A549 (cell line): ENCODE results near the gene ARL11. TPM values are rescaled to one million over a fixed set of nuclear protein-coding genes. Genes with fewer than 3 reads are reported as not detected.

ENCODE experiments used
- ATAC-seq, 2 experiments: fragments of 200-7000 bp in 1 of 2; fragments of >200 bp in 1 of 2; cut with Nextera tagmentation in 1 of 2; cut with Tn5 transposase in 1 of 2; 3 replicates each; pipeline versions ENCODE4 v1.8.0 to v1.9.1; 2018 to 2020; ENCODE audit warnings: mild to moderate bottlenecking in 1 of 2, moderate library complexity in 1 of 2
- CTCF ChIA-PET: fragments of 300-600 bp; sonication (Branson Sonifier 250); formaldehyde crosslinking; extraction: SDS; loops from one replicate; lab custom pipeline; 2021; ENCODE audit warnings: antibody characterized with exemption, inconsistent platforms; lab: Yijun Ruan, JAX
- POLR2A ChIA-PET: fragments of 350-600 bp; formaldehyde crosslinking; extraction: SDS; loops from one replicate; lab custom pipeline; 2021; ENCODE audit warnings: antibody characterized with exemption, inconsistent platforms; lab: Yijun Ruan, JAX
- DNase-seq, 2 experiments: peaks; one replicate each; pipeline versions ENCODE4 v3.0.0 to v3.0.0-alpha.2; 2011 to 2016; ENCODE audit warnings: low read depth in 1 of 2, low spot score in 1 of 2
- FAIRE-seq: peaks from 2 replicates; lab custom pipeline; 2011; peaks lifted over from hg19 to GRCh38; lab: Jason Lieb, UNC
- H3K27ac ChIP-seq, 2 experiments: fragments of >200 bp; sonication (Bioruptor Twin); formaldehyde crosslinking; 3 replicates each; pipeline ENCODE4 v1.5.1; 2016 to 2017
- H3K4me1 ChIP-seq: fragments of >200 bp; sonication (Bioruptor Twin); formaldehyde crosslinking; 3 replicates; pipeline ENCODE4 v1.6.1; 2016
- H3K4me2 ChIP-seq: fragments of >200 bp; sonication (Bioruptor Twin); formaldehyde crosslinking; 3 replicates; pipeline ENCODE4 v1.6.1; 2016
- H3K4me3 ChIP-seq: fragments of >200 bp; sonication (Bioruptor Twin); formaldehyde crosslinking; 3 replicates; pipeline ENCODE4 v1.5.1; 2016
- H3K9me3 ChIP-seq: fragments of >200 bp; sonication (Bioruptor Twin); formaldehyde crosslinking; 3 replicates; pipeline ENCODE4 v1.6.1; 2016
- CBX8 ChIP-seq: fragments of 200-600 bp; sonication (generic); IDR thresholded peaks from 2 replicates; pipeline ENCODE4 v1.6.1; 2016
- CHD4 ChIP-seq: fragments of 200-600 bp; sonication (generic); IDR thresholded peaks from 2 replicates; pipeline ENCODE4 v1.6.1; 2016; ENCODE audit warnings: antibody characterized with exemption, mild to moderate bottlenecking, borderline replicate concordance
- EHF ChIP-seq: fragments of 250-450 bp; sonication (Bioruptor Pico); IDR thresholded peaks from 2 replicates; pipeline ENCODE4 v1.5.0; 2020; ENCODE audit warnings: mild to moderate bottlenecking
- EP300 ChIP-seq, 2 experiments: fragments of >200 bp; sonication (Bioruptor Twin); formaldehyde crosslinking; IDR thresholded peaks; 2 replicates in 1 of 2; 3 replicates in 1 of 2; pipeline ENCODE4 v1.6.1; 2016 to 2017
- ESRRA ChIP-seq: fragments of 150-350 bp; IDR thresholded peaks from 2 replicates; pipeline ENCODE4 v1.6.1; 2014; ENCODE audit warnings: mild to moderate bottlenecking, low read length, borderline replicate concordance
- FOSB ChIP-seq: fragments of 250-450 bp; sonication (Bioruptor Pico); IDR thresholded peaks from 2 replicates; pipeline ENCODE4 v1.5.0; 2020; ENCODE audit warnings: mild to moderate bottlenecking, moderate library complexity
- FOSL2 ChIP-seq, 2 experiments: fragments of 450-650 bp in 1 of 2; fragments of >200 bp in 1 of 2; sonication (Bioruptor Twin) in 1 of 2; formaldehyde crosslinking; IDR thresholded peaks; 2 replicates each; pipeline versions ENCODE4 v1.5.0 to v1.6.1; 2016 to 2020; ENCODE audit warnings: mild to moderate bottlenecking in 1 of 2, moderate library complexity in 1 of 2
- GATA3 ChIP-seq: IDR thresholded peaks from 2 replicates; pipeline ENCODE4 v1.6.1; 2012; ENCODE audit warnings: borderline replicate concordance
- HOXA7 ChIP-seq: fragments of 250-450 bp; sonication (Bioruptor Pico); IDR thresholded peaks from 2 replicates; pipeline ENCODE4 v1.5.0; 2020; ENCODE audit warnings: mild to moderate bottlenecking, moderate library complexity
- HOXB13 ChIP-seq: fragments of 250-450 bp; sonication (Bioruptor Pico); IDR thresholded peaks from 2 replicates; pipeline ENCODE4 v1.5.0; 2020; ENCODE audit warnings: low read depth, mild to moderate bottlenecking, moderate library complexity
- KDM1A ChIP-seq: fragments of 200-600 bp; sonication (generic); IDR thresholded peaks from 2 replicates; pipeline ENCODE4 v1.6.1; 2016; ENCODE audit warnings: low read depth, mild to moderate bottlenecking
- MAFK ChIP-seq: fragments of 450-650 bp; IDR thresholded peaks from 2 replicates; pipeline ENCODE4 v1.6.1; 2014; ENCODE audit not compliant: partially characterized antibody
- MAZ ChIP-seq: fragments of 150-350 bp; IDR thresholded peaks from 2 replicates; pipeline ENCODE4 v1.6.1; 2014; ENCODE audit warnings: antibody characterized with exemption, low read depth, low read length, borderline replicate concordance
- POLR2A ChIP-seq: IDR thresholded peaks from 2 replicates; pipeline ENCODE4 v1.6.1; 2012; ENCODE audit warnings: mild to moderate bottlenecking, low read length
- RAD21 ChIP-seq, 2 experiments: fragments of >200 bp in 1 of 2; sonication (Bioruptor Twin) in 1 of 2; formaldehyde crosslinking in 1 of 2; IDR thresholded peaks in 1 of 2; conservative IDR thresholded peaks in 1 of 2; 2 replicates in 1 of 2; 3 replicates in 1 of 2; pipeline ENCODE4 v1.6.1; 2012 to 2018; ENCODE audit warnings: inconsistent platforms in 1 of 2
- RARB ChIP-seq: fragments of 250-450 bp; sonication (Bioruptor Pico); IDR thresholded peaks from 2 replicates; pipeline ENCODE4 v1.8.0; 2021; ENCODE audit warnings: mild to moderate bottlenecking, moderate library complexity
- RFX5 ChIP-seq: fragments of 450-650 bp; IDR thresholded peaks from 2 replicates; pipeline ENCODE4 v1.7.1; 2014; ENCODE audit warnings: antibody characterized with exemption, mild to moderate bottlenecking, moderate library complexity
- SREBF2 ChIP-seq: fragments of 450-650 bp; IDR thresholded peaks from 2 replicates; pipeline ENCODE4 v1.6.1; 2014; ENCODE audit warnings: mild to moderate bottlenecking, moderate library complexity
- ZFP36 ChIP-seq: fragments of 450-650 bp; IDR thresholded peaks from 2 replicates; pipeline ENCODE4 v1.6.1; 2014; ENCODE audit warnings: borderline replicate concordance; ENCODE audit not compliant: partially characterized antibody
- WGBS: methylation state at CpG from one replicate; pipeline ENCODE4 v1.1.6; 2017; ENCODE audit errors: missing lambda C conversion rate; 5-methylcytosine and 5-hydroxymethylcytosine counted together
- polyA plus RNA-seq, 4 experiments: library from polyadenylated mRNA; depleted of rRNA in 3 of 4; stranded (reverse); fragments of >200 nt; fragmentation: RNase III in 1 of 4; extraction: RNeasy Plus Mini Kit Qiagen cat#74134 plus additional on column Dnase treatment in 1 of 4; gene quantifications; 2 replicates in 3 of 4; 3 replicates in 1 of 4; pipeline ENCODE4 v1.2.3, GENCODE V29; 2011 to 2017
- TF ChIP-seq, protein P1 (sequence below): fragments of 250-450 bp; sonication (Bioruptor Pico); IDR thresholded peaks from 2 replicates; pipeline ENCODE4 v1.5.0; 2021; ENCODE audit warnings: mild to moderate bottlenecking, moderate library complexity, borderline replicate concordance
- TF ChIP-seq, protein P2 (sequence below): fragments of >200 bp; sonication (Bioruptor Twin); formaldehyde crosslinking; IDR thresholded peaks from 3 replicates; pipeline ENCODE4 v1.6.1; 2016
- TF ChIP-seq, protein P3 (sequence below): fragments of 450-650 bp; IDR thresholded peaks from 2 replicates; pipeline ENCODE4 v1.6.1; 2014; ENCODE audit warnings: antibody characterized with exemption
- TF ChIP-seq, protein P4 (sequence below): fragments of >200 bp; sonication (Bioruptor Twin); formaldehyde crosslinking; IDR thresholded peaks from 2 replicates; pipeline ENCODE4 v1.6.1; 2016

ARL11 gene
- polyA plus RNA-seq, 2 of the 4 experiments (the other 2 are of a cell fraction): not detected

DNA sequence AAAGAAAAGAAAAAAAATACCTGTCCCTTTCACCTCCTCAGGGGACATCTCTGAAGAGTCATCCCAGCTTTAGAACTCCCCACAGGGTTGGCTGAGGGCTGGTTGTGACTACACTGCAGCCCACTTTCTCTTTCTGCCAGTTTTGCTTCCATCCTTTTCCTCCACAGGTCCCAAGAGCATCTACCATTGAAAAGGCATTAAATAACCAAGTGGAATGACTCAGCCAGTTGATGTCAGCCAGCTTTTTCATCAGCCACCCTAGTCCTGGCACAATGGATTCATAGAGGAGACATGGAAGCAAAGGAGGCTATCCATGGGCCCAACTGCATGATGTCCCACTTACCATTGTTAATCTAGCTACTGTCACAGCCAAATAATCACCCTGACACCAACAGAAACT, 33.7 kb upstream of the ARL11 start:
- Histone ChIP-seq H3K4me3 (no peak overlapping the region), H3K9me3 (no peaks in the 10 kb centered on the region), H3K27ac (no peak overlapping the region), H3K4me1 (no peaks in the 10 kb centered on the region), H3K4me2 (no peak overlapping the region)
- ChIA-PET POLR2A (no interaction called here), CTCF (interaction anchor here (0.8 kb wide), 1 partner anchor 12 kb away, joined by 5 read pairs; no protein-coding TSS in a partner anchor)
- ATAC-seq: no peak
- TF ChIP-seq RFX5: no peak
- no peak for FAIRE-seq
- no peak for DNase-seq

DNA sequence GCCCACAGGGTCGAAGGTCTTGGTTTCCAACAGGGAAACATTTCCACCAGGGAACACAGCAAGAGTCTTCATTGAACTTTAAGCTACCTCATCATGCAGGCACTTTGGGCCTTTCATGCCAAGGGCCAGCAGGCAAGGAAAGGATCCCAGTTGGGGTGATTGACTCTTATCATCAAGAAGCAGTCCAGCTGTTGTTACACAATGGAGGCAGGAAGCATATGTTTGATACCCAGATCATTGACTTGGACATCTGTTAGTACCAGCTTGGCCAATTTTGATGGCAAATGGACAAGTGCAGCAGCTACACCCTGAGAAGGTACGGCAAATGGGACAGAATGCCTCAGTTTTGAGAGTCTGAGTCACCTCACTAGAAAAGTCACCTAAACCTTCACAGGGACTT, 32.1 kb upstream of the ARL11 start:
- H3K4me1 ChIP-seq: no peaks in the 10 kb centered on the region
- no peaks in the 10 kb centered on the region for H3K9me3 ChIP-seq
- TF ChIP-seq ZFP36 (no peak), CHD4 (no peak), SREBF2 (no peak)
- TF ChIP-seq, protein P1, sequence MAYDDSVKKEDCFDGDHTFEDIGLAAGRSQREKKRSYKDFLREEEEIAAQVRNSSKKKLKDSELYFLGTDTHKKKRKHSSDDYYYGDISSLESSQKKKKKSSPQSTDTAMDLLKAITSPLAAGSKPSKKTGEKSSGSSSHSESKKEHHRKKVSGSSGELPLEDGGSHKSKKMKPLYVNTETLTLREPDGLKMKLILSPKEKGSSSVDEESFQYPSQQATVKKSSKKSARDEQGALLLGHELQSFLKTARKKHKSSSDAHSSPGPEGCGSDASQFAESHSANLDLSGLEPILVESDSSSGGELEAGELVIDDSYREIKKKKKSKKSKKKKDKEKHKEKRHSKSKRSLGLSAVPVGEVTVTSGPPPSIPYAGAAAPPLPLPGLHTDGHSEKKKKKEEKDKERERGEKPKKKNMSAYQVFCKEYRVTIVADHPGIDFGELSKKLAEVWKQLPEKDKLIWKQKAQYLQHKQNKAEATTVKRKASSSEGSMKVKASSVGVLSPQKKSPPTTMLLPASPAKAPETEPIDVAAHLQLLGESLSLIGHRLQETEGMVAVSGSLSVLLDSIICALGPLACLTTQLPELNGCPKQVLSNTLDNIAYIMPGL (CRISPR knock-in tag): no peak
- DNase-seq (no peak), ATAC-seq (no peak), FAIRE-seq (no peak)
- ChIA-PET POLR2A (no interaction called here), CTCF (no interaction called here)
- WGBS: 41% methylated on average over 2 of the region's 2 CpGs
- no peak overlapping the region for H3K4me2 ChIP-seq
- no peak overlapping the region for H3K4me3 ChIP-seq
- H3K27ac ChIP-seq: no peak overlapping the region

GRCh38 chr13:49597043-49597641, 31.2 kb upstream of the ARL11 start:
- ChIA-PET CTCF (no interaction called here), POLR2A (no interaction called here)
- Histone ChIP-seq H3K4me3 (no peak overlapping the region), H3K4me2 (no peak overlapping the region), H3K27ac (no peak overlapping the region), H3K4me1 (no peaks in the 10 kb centered on the region), H3K9me3 (no peaks in the 10 kb centered on the region)
- FAIRE-seq (no peak), DNase-seq (no peak), ATAC-seq (no peak)
- WGBS: 83% methylated on average over 10 of the region's 11 CpGs
- TF ChIP-seq GATA3 (no peak), HOXB13 (CRISPR knock-in tag) (no peak), RARB (no peak), MAZ (no peak), HOXA7 (no peak), FOSB (CRISPR knock-in tag) (no peak), KDM1A (no peak), FOSL2 (IDR thresholded peaks at IDR 0.05) (no peak), FOSL2 (CRISPR knock-in tag; IDR thresholded peaks at IDR 0.05) (no peak), ESRRA (no peak), POLR2A (no peak), EP300 (IDR thresholded peaks at IDR 0.05) (no peak), RAD21 (conservative IDR thresholded peaks at IDR 0.05 in 1 of 2, IDR thresholded peaks at IDR 0.05 in 1 of 2) (no peak), MAFK (no peak), EHF (no peak), SREBF2 (no peak), CBX8 (no peak)
- TF ChIP-seq, protein P2, sequence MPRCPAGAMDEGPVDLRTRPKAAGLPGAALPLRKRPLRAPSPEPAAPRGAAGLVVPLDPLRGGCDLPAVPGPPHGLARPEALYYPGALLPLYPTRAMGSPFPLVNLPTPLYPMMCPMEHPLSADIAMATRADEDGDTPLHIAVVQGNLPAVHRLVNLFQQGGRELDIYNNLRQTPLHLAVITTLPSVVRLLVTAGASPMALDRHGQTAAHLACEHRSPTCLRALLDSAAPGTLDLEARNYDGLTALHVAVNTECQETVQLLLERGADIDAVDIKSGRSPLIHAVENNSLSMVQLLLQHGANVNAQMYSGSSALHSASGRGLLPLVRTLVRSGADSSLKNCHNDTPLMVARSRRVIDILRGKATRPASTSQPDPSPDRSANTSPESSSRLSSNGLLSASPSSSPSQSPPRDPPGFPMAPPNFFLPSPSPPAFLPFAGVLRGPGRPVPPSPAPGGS: no peak
- TF ChIP-seq, protein P3, sequence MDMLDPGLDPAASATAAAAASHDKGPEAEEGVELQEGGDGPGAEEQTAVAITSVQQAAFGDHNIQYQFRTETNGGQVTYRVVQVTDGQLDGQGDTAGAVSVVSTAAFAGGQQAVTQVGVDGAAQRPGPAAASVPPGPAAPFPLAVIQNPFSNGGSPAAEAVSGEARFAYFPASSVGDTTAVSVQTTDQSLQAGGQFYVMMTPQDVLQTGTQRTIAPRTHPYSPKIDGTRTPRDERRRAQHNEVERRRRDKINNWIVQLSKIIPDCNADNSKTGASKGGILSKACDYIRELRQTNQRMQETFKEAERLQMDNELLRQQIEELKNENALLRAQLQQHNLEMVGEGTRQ: no peak
- TF ChIP-seq, protein P4, sequence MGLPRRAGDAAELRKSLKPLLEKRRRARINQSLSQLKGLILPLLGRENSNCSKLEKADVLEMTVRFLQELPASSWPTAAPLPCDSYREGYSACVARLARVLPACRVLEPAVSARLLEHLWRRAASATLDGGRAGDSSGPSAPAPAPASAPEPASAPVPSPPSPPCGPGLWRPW: no peak
